GM21381 (cell line): ENCODE data around the gene LBHD2.

Experiments
- ATAC-seq: cut with Tn5 transposase; IDR thresholded peaks from one replicate; pipeline ENCODE4 v1.9.1; 2021; ENCODE audit warnings: mild to moderate bottlenecking, moderate library complexity; ENCODE audit not compliant: unreplicated experiment

The LBHD2 gene

GRCh38 chr14:103129301-103130016 is 45.4 kb downstream of the LBHD2 start:
- ATAC-seq = no peak

GRCh38 chr14:103130017-103130764 is 46.2 kb downstream of the LBHD2 start:
- no peak for ATAC-seq

GRCh38 chr14:103130965-103131364 is 47.0 kb downstream of the LBHD2 start:
- no peak for ATAC-seq

GRCh38 chr14:103131580-103131979 is 47.6 kb downstream of the LBHD2 start:
- no peak for ATAC-seq

GRCh38 chr14:103132381-103133209 is 48.6 kb downstream of the LBHD2 start:
- ATAC-seq = no peak

GRCh38 chr14:103133210-103134140 is 49.5 kb downstream of the LBHD2 start:
- ATAC-seq = no peak

GRCh38 chr14:103134405-103134804 is 50.4 kb downstream of the LBHD2 start:
- no peak for ATAC-seq

- no peak for ATAC-seq
Observed at GRCh38 chr14:103134919-103135318, 50.9 kb downstream of the LBHD2 start.

- no peak for ATAC-seq
Observed at GRCh38 chr14:103135333-103136260, 51.6 kb downstream of the LBHD2 start.

GRCh38 chr14:103136388-103137271 is 52.6 kb downstream of the LBHD2 start:
- no peak for ATAC-seq

GRCh38 chr14:103137689-103138300 is 53.8 kb downstream of the LBHD2 start:
- no peak for ATAC-seq

- no peak for ATAC-seq
Observed at GRCh38 chr14:103138301-103139131, 54.5 kb downstream of the LBHD2 start.

- no peak for ATAC-seq
Observed at GRCh38 chr14:103139132-103140025, 55.4 kb downstream of the LBHD2 start.
